Measurements from ENCODE around the gene OR5C1. TPM values are rescaled to one million over a fixed set of nuclear protein-coding genes. Genes with fewer than 3 reads are reported as not detected.

The OR5C1 gene
- not detected in 2 replicates for total RNA-seq

GRCh38 chr9:122788831-122789230 lies at the start of gene OR5C1:
Gene OR5C1, plus strand, starts transcription at chr9:122788933. Its CDS starts 0 bp downstream, at chr9:122788933.

GRCh38 chr9:122742003-122742402 lies 46.7 kb upstream of the OR5C1 start, which contains the start of gene OR1L6:
Gene OR1L6, plus strand, starts transcription at chr9:122742303. Its CDS starts 7,545 bp downstream, at chr9:122749848.

DNA sequence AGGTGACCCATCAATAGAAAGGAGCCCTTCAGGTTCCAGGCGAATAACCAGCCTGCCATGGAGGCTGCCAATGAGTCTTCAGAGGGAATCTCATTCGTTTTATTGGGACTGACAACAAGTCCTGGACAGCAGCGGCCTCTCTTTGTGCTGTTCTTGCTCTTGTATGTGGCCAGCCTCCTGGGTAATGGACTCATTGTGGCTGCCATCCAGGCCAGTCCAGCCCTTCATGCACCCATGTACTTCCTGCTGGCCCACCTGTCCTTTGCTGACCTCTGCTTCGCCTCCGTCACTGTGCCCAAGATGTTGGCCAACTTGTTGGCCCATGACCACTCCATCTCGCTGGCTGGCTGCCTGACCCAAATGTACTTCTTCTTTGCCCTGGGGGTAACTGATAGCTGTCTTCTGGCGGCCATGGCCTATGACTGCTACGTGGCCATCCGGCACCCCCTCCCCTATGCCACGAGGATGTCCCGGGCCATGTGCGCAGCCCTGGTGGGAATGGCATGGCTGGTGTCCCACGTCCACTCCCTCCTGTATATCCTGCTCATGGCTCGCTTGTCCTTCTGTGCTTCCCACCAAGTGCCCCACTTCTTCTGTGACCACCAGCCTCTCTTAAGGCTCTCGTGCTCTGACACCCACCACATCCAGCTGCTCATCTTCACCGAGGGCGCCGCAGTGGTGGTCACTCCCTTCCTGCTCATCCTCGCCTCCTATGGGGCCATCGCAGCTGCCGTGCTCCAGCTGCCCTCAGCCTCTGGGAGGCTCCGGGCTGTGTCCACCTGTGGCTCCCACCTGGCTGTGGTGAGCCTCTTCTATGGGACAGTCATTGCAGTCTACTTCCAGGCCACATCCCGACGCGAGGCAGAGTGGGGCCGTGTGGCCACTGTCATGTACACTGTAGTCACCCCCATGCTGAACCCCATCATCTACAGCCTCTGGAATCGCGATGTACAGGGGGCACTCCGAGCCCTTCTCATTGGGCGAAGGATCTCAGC lies 11.6 kb downstream of the OR5C1 start, which contains the start of gene OR1K1:
OR1K1 (plus strand) TSS at position 58 of the 995 bp plus-strand sequence; CDS start at position 58, 0 bp downstream.

Other genes with a start within 250 kb of the OR5C1 start
- not detected in 2 replicates for gene OR1N2, start 235.8 kb upstream of the OR5C1 start, total RNA-seq
- 0.11 TPM in 1 of 2 replicates, not detected in the other for gene OR1L8, start 205.5 kb upstream of the OR5C1 start, total RNA-seq
- not detected in 2 replicates for gene OR1Q1, start 174.2 kb upstream of the OR5C1 start, total RNA-seq
- gene OR1B1, start 131.3 kb upstream of the OR5C1 start, total RNA-seq: not detected in 2 replicates
- not detected in 2 replicates for gene OR1L1, start 127.2 kb upstream of the OR5C1 start, total RNA-seq
- gene OR1L3, start 113.8 kb upstream of the OR5C1 start, total RNA-seq: not detected in 2 replicates
- not detected in 2 replicates for gene OR1L4, start 64.9 kb upstream of the OR5C1 start, total RNA-seq
- gene OR1L6, start 46.6 kb upstream of the OR5C1 start, total RNA-seq: not detected in 2 replicates
- gene OR1K1, start 11.2 kb downstream of the OR5C1 start, total RNA-seq: not detected in 2 replicates
- 27.9 and 33.0 TPM in 2 replicates for gene PDCL, start 39.7 kb downstream of the OR5C1 start, total RNA-seq
- gene RC3H2, start 116.4 kb downstream of the OR5C1 start, total RNA-seq: 35.3 and 38.3 TPM in 2 replicates
- 10.6 and 16.2 TPM in 2 replicates for gene ZBTB6, start 124.4 kb downstream of the OR5C1 start, total RNA-seq
- gene ZBTB26, start 142.6 kb downstream of the OR5C1 start, total RNA-seq: 2.5 and 3.5 TPM in 2 replicates
- gene RABGAP1, start 152.1 kb downstream of the OR5C1 start, total RNA-seq: 63.1 and 71.1 TPM in 2 replicates
- 1.8 and 3.5 TPM in 2 replicates for gene GPR21, start 244.7 kb downstream of the OR5C1 start, total RNA-seq

Measured in placental epithelial cell (primary cell).